SU-DHL-6 (cell line): ENCODE results near the gene TMEM100.

ENCODE experiments used
- H2AFZ ChIP-seq: fragments of 200-600 bp; sonication (generic); 2 replicates; pipeline ENCODE4 v1.6.1; 2014; ENCODE audit warnings: low read depth, mild to moderate bottlenecking, moderate library complexity, mixed read lengths, antibody characterized with exemption, low read length; ENCODE audit not compliant: severe bottlenecking
- H3F3A ChIP-seq: fragments of 200-600 bp; shearing (Covaris generic); 2 replicates; pipeline ENCODE4 v1.6.0; 2016; ENCODE audit warnings: antibody characterized with exemption, mild to moderate bottlenecking; ENCODE audit not compliant: insufficient read depth
- H3K27ac ChIP-seq: fragments of 200-600 bp; sonication (generic); 2 replicates; pipeline ENCODE4 v1.5.1; 2016; ENCODE audit warnings: low read depth, mild to moderate bottlenecking, low read length, moderate library complexity, mixed read lengths
- H3K27me3 ChIP-seq: fragments of 200-600 bp; sonication (generic), shearing (Covaris generic); 2 replicates; pipeline ENCODE4 v1.6.0; 2014; ENCODE audit warnings: mild to moderate bottlenecking, low read length
- H3K36me3 ChIP-seq: fragments of 200-600 bp; sonication (generic); 2 replicates; pipeline ENCODE4 v1.6.1; 2014; ENCODE audit warnings: mild to moderate bottlenecking, low read length, mixed read lengths
- H3K4me2 ChIP-seq: fragments of 300-600, 200-600 bp; shearing (Covaris generic), sonication (generic); 2 replicates; pipeline ENCODE4 v1.6.0; 2014; ENCODE audit warnings: low read length, low read depth, mild to moderate bottlenecking; ENCODE audit not compliant: poor library complexity, severe bottlenecking
- H3K4me3 ChIP-seq: fragments of 200-600 bp; sonication (generic); 2 replicates; pipeline ENCODE4 v1.5.1; 2014; ENCODE audit warnings: antibody characterized with exemption, low read length, mild to moderate bottlenecking, mixed read lengths; ENCODE audit not compliant: insufficient read depth, poor library complexity, severe bottlenecking
- H3K79me2 ChIP-seq: fragments of 200-600 bp; sonication (generic); 2 replicates; pipeline ENCODE4 v1.6.1; 2014; ENCODE audit warnings: mild to moderate bottlenecking, low read length, moderate library complexity; ENCODE audit not compliant: insufficient read depth
- H3K9ac ChIP-seq: fragments of 200-600 bp; sonication (generic); 2 replicates; pipeline ENCODE4 v1.7.0; 2014; ENCODE audit warnings: mild to moderate bottlenecking, low read length
- H3K9me2 ChIP-seq: fragments of 200-600 bp; sonication (generic); replicated peaks from 2 replicates; pipeline ENCODE4 v1.6.1; 2014; ENCODE audit warnings: low read length; ENCODE audit not compliant: insufficient read depth
- H3K9me3 ChIP-seq: fragments of 200-600 bp; sonication (generic); 2 replicates; pipeline ENCODE4 v1.6.1; 2014; ENCODE audit warnings: low read length, mixed read lengths; ENCODE audit not compliant: insufficient read depth
- H4K20me1 ChIP-seq: fragments of 200-600 bp; sonication (generic); 2 replicates; pipeline ENCODE4 v1.6.1; 2014; ENCODE audit warnings: low read depth, mild to moderate bottlenecking, antibody characterized with exemption, low read length, moderate library complexity, mixed read lengths
- EZH2phosphoT487 ChIP-seq: fragments of 200-600 bp; sonication (generic), shearing (Covaris generic); conservative IDR thresholded peaks from 2 replicates; pipeline ENCODE4 v1.6.1; 2018; ENCODE audit warnings: mild to moderate bottlenecking, antibody characterized with exemption, low read length, moderate library complexity, mixed read lengths
- TF ChIP-seq, protein P1 (sequence below): fragments of 200-600 bp; sonication (generic); IDR thresholded peaks from one replicate; pipeline ENCODE4 v1.5.1; 2017; ENCODE audit warnings: antibody characterized with exemption, mild to moderate bottlenecking, low read length, moderate library complexity; ENCODE audit not compliant: insufficient read depth, poor library complexity, severe bottlenecking

Gene TMEM100

DNA sequence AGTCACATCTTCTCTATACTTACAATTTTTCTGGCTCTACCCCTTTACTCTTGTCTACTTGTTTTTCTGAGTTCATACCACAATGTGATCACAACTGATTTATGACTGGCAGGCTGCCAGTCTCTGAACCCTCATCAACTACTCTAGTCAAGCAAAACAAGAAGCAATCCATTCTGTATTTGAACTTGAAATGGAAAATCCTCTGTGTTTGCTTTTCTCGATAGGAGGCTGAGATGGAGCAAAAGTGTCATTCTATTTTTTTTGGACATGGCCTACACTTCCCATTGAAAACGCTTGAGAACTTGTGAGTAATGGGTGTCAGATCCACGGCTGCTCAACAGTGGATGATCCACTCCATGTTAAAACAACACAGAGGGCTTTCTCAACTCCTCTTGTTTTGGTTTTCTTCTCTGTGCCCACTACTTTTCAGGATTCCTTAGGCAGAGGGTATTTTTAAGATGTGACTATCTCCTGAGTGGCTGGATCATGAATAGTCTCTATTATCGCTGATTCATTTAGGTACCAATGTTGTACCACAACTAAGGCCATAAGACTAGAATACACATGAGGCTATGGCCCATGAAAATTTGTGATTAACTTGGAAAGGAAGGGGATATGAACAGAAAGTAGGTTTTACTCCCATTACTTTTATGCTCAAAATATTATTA, 11.7 kb downstream of the TMEM100 start:
- no peak overlapping the region for H3K27ac ChIP-seq
- H3F3A ChIP-seq, result no peaks in the 10 kb centered on the region
- no peak overlapping the region for H3K4me2 ChIP-seq

DNA sequence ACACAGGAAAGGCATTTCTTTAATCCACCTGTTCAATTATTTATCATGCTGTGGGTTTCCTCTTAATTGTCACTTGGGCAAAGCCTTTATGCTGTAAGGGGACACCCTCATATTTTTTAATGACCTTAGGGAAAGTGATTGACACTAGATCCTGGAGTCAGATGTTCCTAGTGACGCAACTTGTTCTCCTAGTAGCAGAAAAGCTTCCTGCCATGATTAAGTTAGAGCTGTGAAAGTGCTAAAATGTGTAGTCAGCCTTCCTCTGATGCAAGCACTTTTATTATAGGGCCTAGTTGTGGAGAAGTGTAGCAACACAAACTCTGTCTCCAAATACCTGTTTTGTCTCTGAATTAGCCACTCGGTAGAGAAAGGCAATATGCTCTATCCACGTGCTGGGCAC, 12.3 kb downstream of the TMEM100 start:
- Histone ChIP-seq H3K36me3 (no peaks in the 10 kb centered on the region), H3K4me2 (no peak overlapping the region), H3K9me3 (no peaks in the 10 kb centered on the region), H3K4me3 (no peak overlapping the region), H3K27me3 (no peaks in the 10 kb centered on the region), H3K9me2 (no peaks in the 10 kb centered on the region), H3K9ac (no peak overlapping the region), H3K27ac (no peak overlapping the region), H4K20me1 (no peaks in the 10 kb centered on the region), H2AFZ (no peak overlapping the region), H3K79me2 (no peaks in the 10 kb centered on the region), H3F3A (no peaks in the 10 kb centered on the region)
- TF ChIP-seq EZH2phosphoT487, result no peak

More for the DNA sequence above, 11.7 kb downstream of the TMEM100 start:
- H3K9me2 ChIP-seq, result no peaks in the 10 kb centered on the region
- H4K20me1 ChIP-seq, result no peaks in the 10 kb centered on the region
- no peak overlapping the region for H2AFZ ChIP-seq
- no peaks in the 10 kb centered on the region for H3K79me2 ChIP-seq
- no peaks in the 10 kb centered on the region for H3K9me3 ChIP-seq
- no peak for TF ChIP-seq EZH2phosphoT487
- TF ChIP-seq, protein P1, sequence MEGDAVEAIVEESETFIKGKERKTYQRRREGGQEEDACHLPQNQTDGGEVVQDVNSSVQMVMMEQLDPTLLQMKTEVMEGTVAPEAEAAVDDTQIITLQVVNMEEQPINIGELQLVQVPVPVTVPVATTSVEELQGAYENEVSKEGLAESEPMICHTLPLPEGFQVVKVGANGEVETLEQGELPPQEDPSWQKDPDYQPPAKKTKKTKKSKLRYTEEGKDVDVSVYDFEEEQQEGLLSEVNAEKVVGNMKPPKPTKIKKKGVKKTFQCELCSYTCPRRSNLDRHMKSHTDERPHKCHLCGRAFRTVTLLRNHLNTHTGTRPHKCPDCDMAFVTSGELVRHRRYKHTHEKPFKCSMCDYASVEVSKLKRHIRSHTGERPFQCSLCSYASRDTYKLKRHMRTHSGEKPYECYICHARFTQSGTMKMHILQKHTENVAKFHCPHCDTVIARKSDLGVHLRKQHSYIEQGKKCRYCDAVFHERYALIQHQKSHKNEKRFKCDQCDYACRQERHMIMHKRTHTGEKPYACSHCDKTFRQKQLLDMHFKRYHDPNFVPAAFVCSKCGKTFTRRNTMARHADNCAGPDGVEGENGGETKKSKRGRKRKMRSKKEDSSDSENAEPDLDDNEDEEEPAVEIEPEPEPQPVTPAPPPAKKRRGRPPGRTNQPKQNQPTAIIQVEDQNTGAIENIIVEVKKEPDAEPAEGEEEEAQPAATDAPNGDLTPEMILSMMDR, result no peak
- H3K36me3 ChIP-seq, result no peaks in the 10 kb centered on the region
- H3K27me3 ChIP-seq, result no peaks in the 10 kb centered on the region
- H3K4me3 ChIP-seq, result no peak overlapping the region
- H3K9ac ChIP-seq, result no peak overlapping the region

DNA sequence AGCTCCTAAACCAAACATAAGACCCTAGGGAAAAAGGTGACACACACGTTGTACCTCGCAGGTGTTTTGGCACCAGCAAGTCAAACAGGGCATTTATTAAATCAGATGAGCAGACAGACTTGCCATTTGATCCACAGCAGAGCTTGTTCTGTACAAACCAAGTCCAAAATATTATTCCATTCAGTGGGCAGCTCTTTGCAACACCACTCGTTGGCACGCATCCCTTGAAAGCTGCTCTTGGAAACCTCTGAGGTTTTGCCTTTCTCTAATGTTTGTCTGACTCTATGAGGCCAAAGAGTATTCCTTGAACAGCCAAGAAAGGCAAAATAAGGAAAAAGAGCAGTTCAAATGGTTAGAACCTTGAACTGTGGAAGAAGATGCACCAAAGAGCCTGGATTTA, 12.7 kb downstream of the TMEM100 start:
- H3F3A ChIP-seq, result no peaks in the 10 kb centered on the region

DNA sequence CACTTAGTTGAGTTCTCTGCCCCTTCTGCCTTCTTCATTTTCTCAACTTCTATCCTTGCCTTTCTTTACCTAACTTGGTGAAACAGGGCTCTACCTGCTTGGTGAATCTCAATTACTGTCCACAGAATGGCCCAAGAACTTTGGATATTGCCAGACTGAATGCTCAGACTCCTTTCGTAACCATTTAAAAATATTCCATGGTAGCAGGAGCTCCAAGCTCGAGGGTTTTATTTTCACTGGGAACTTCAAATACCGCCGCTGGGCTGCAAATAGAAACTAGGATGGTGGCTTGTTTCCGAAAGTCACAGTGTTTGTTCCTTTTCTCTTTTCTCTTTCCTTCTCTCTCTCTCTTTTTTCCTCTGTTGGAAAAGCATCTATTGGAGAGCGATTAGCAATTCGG, 13.2 kb downstream of the TMEM100 start:
- TF ChIP-seq, protein P1, result no peak
- TF ChIP-seq EZH2phosphoT487, result no peak
- Histone ChIP-seq H4K20me1 (no peaks in the 10 kb centered on the region), H3F3A (no peaks in the 10 kb centered on the region), H3K9me2 (no peaks in the 10 kb centered on the region), H2AFZ (no peak overlapping the region), H3K36me3 (no peaks in the 10 kb centered on the region), H3K9ac (no peak overlapping the region), H3K4me3 (no peak overlapping the region), H3K27ac (no peak overlapping the region), H3K9me3 (no peaks in the 10 kb centered on the region), H3K79me2 (no peaks in the 10 kb centered on the region), H3K27me3 (no peaks in the 10 kb centered on the region), H3K4me2 (no peak overlapping the region)

More for the DNA sequence above, 12.7 kb downstream of the TMEM100 start:
- H3K9me3 ChIP-seq, result no peaks in the 10 kb centered on the region
- TF ChIP-seq EZH2phosphoT487, result no peak
- TF ChIP-seq, protein P1, result no peak
- H3K27ac ChIP-seq, result no peak overlapping the region
- no peaks in the 10 kb centered on the region for H3K27me3 ChIP-seq
- H3K4me2 ChIP-seq, result no peak overlapping the region
- H3K9me2 ChIP-seq, result no peaks in the 10 kb centered on the region
- H3K9ac ChIP-seq, result no peak overlapping the region
- no peaks in the 10 kb centered on the region for H3K79me2 ChIP-seq
- no peaks in the 10 kb centered on the region for H3K36me3 ChIP-seq
- no peaks in the 10 kb centered on the region for H4K20me1 ChIP-seq
- no peak overlapping the region for H2AFZ ChIP-seq
- H3K4me3 ChIP-seq, result no peak overlapping the region
